Activated CD4-positive, alpha-beta T cell treated with anti-CD3 and anti-CD28 coated beads for 24 hours (primary cell): ENCODE data around the gene BIRC6.

ENCODE experiments used
- DNase-seq, 2 donors: peaks; one replicate each; pipeline ENCODE4 v3.0.0-alpha.2; 2020; ENCODE audit warnings: low read depth in 2 of 2

Gene BIRC6

GRCh38 chr2:32372519-32373182, 15.8 kb downstream of the BIRC6 start:
- DNase-seq = no peak

- DNase-seq = no peak
Observed at GRCh38 chr2:32375228-32375892, 18.5 kb downstream of the BIRC6 start.

GRCh38 chr2:32376756-32377155, 19.9 kb downstream of the BIRC6 start:
- DNase-seq = no peak

GRCh38 chr2:32377928-32378327, 21.1 kb downstream of the BIRC6 start:
- no peak for DNase-seq

- no peak for DNase-seq
Observed at GRCh38 chr2:32379352-32379751, 22.5 kb downstream of the BIRC6 start.

GRCh38 chr2:32383858-32384257, 27.0 kb downstream of the BIRC6 start:
- DNase-seq = no peak

GRCh38 chr2:32384529-32384928, 27.7 kb downstream of the BIRC6 start:
- DNase-seq = no peak

GRCh38 chr2:32386739-32387138, 29.9 kb downstream of the BIRC6 start:
- no peak for DNase-seq

- no peak for DNase-seq
Observed at GRCh38 chr2:32399221-32399620, 42.4 kb downstream of the BIRC6 start.

GRCh38 chr2:32402091-32402490, 45.3 kb downstream of the BIRC6 start:
- no peak for DNase-seq

GRCh38 chr2:32403782-32404181, 47.0 kb downstream of the BIRC6 start:
- DNase-seq = no peak

GRCh38 chr2:32404691-32405090, 47.9 kb downstream of the BIRC6 start:
- DNase-seq = no peak

GRCh38 chr2:32416519-32416918, 59.7 kb downstream of the BIRC6 start:
- no peak for DNase-seq

- DNase-seq = no peak
Observed at GRCh38 chr2:32417659-32418058, 60.8 kb downstream of the BIRC6 start.

GRCh38 chr2:32418778-32419177, 62.0 kb downstream of the BIRC6 start:
- DNase-seq = no peak

- no peak for DNase-seq
Observed at GRCh38 chr2:32422133-32422532, 65.3 kb downstream of the BIRC6 start.

GRCh38 chr2:32423536-32423935, 66.7 kb downstream of the BIRC6 start:
- no peak for DNase-seq

GRCh38 chr2:32424739-32425138, 67.9 kb downstream of the BIRC6 start:
- DNase-seq = no peak

GRCh38 chr2:32425719-32426141, 68.9 kb downstream of the BIRC6 start:
- no peak for DNase-seq

GRCh38 chr2:32427672-32428610, 71.1 kb downstream of the BIRC6 start:
- DNase-seq = no peak

- DNase-seq = no peak
Observed at GRCh38 chr2:32430804-32431203, 74.0 kb downstream of the BIRC6 start.

GRCh38 chr2:32436150-32436549, 79.3 kb downstream of the BIRC6 start:
- DNase-seq = no peak
